Adrenal gland (tissue), 5 donors: ENCODE measurements around the gene CAMK2A.

ENCODE experiments used
- POLR2A ChIP-seq, 2 donors: fragments of 450-650 bp; IDR thresholded peaks; one replicate each; pipeline ENCODE4 v1.6.1; 2017; ENCODE audit warnings: antibody characterized with exemption in 2 of 2, mild to moderate bottlenecking in 2 of 2, moderate library complexity in 1 of 2
- TF ChIP-seq, protein P1 (sequence below), 6 experiments: fragments of 450-650 bp in 4 of 6; fragments of 200-600 bp in 2 of 6; sonication (generic) in 1 of 6; IDR thresholded peaks; 1 replicate in 5 of 6; 2 replicates in 1 of 6; pipeline versions ENCODE4 v1.5.1 to v1.8.0; 2016 to 2021; ENCODE audit warnings: antibody characterized with exemption in 6 of 6, mild to moderate bottlenecking in 2 of 6, moderate library complexity in 1 of 6
- donor health status: DM: no; HTN: no; CAD: no.

DNA sequence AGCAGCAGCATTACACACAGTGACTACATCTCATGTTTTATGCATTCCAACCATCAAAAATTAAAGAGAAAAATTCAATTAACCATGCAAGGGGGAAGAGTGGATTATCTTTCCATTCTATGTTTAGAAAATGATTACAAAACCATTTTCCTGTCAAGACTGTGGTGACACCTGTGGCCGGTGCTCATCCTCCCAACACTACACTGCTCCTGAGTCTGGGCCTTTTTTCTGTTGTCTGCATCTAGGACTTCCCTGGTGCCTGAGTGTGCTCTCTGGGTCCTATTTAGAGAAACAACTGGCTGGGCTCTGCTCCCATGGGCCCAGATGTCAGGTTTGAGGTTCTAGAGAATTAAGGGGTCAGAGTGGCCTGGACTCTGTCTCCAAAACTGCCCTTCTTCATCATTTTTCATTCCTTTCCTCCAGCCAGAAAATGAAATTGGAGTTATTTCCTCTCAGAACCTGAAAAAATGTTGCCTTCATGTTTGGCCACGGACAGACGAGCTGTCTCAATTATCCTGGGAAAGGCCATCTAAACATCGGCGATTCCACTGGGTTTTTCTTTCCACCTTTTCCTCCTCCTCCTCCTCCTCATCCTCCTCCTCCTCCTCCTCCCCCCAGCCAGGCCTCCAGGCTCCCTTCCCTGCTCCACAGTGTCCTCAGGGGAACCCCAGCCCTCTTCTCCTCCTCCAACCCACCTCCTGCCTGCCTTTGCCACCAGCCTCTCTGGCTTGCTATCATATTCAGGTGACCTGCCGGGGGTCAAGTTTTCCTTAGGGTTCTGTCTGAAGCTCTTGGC lies 24.5 kb upstream of the CAMK2A start:
- TF ChIP-seq, protein P1, sequence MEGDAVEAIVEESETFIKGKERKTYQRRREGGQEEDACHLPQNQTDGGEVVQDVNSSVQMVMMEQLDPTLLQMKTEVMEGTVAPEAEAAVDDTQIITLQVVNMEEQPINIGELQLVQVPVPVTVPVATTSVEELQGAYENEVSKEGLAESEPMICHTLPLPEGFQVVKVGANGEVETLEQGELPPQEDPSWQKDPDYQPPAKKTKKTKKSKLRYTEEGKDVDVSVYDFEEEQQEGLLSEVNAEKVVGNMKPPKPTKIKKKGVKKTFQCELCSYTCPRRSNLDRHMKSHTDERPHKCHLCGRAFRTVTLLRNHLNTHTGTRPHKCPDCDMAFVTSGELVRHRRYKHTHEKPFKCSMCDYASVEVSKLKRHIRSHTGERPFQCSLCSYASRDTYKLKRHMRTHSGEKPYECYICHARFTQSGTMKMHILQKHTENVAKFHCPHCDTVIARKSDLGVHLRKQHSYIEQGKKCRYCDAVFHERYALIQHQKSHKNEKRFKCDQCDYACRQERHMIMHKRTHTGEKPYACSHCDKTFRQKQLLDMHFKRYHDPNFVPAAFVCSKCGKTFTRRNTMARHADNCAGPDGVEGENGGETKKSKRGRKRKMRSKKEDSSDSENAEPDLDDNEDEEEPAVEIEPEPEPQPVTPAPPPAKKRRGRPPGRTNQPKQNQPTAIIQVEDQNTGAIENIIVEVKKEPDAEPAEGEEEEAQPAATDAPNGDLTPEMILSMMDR (IDR thresholded peaks at IDR 0.05): no peak
- TF ChIP-seq POLR2A (IDR thresholded peaks at IDR 0.05): no peak
